AG09309 (cell line): ENCODE results near the gene GFOD1.

Experiments used
- DNase-seq: peaks from one replicate; pipeline ENCODE4 v3.0.0-alpha.2; 2010; ENCODE audit warnings: low read depth
- H3K4me3 ChIP-seq: 2 replicates; pipeline ENCODE4 v1.5.1; 2011; ENCODE audit warnings: mild to moderate bottlenecking, low read depth, low read length, moderate library complexity; ENCODE audit not compliant: control insufficient read depth
- CTCF ChIP-seq: IDR thresholded peaks from 2 replicates; pipeline ENCODE4 v1.5.1; 2011; ENCODE audit warnings: mild to moderate bottlenecking, low read depth, low read length, inconsistent platforms; ENCODE audit not compliant: insufficient read depth, control insufficient read depth; ENCODE audit errors: missing control alignments

Gene GFOD1

GRCh38 chr6:13419422-13420195, 67.8 kb downstream of the GFOD1 start:
- no peak for TF ChIP-seq CTCF
- H3K4me3 ChIP-seq: no peak overlapping the region
- DNase-seq: no peak

- no peak for TF ChIP-seq CTCF
- no peak overlapping the region for H3K4me3 ChIP-seq
- no peak for DNase-seq
Observed at GRCh38 chr6:13418844-13419243, 68.6 kb downstream of the GFOD1 start.

- DNase-seq: no peak
- TF ChIP-seq CTCF: no peak
- H3K4me3 ChIP-seq: no peak overlapping the region
Observed at GRCh38 chr6:13417954-13418353, 69.4 kb downstream of the GFOD1 start.

- H3K4me3 ChIP-seq: no peak overlapping the region
- no peak for TF ChIP-seq CTCF
- DNase-seq: no peak
Observed at GRCh38 chr6:13417431-13417830, 70.0 kb downstream of the GFOD1 start.

- no peak for DNase-seq
- TF ChIP-seq CTCF: no peak
- H3K4me3 ChIP-seq: no peak overlapping the region
Observed at GRCh38 chr6:13415283-13415682, 72.1 kb downstream of the GFOD1 start.

GRCh38 chr6:13413900-13414555, 73.4 kb downstream of the GFOD1 start:
- no peak for TF ChIP-seq CTCF
- no peak for DNase-seq
- H3K4me3 ChIP-seq: no peak overlapping the region
